GM23248 (cell line): ENCODE data around the gene FBXO34.

Experiments used
- EZH2 ChIP-seq: fragments of 200-600 bp; sonication (generic); IDR thresholded peaks from 2 replicates; pipeline ENCODE4 v1.6.1; 2018; ENCODE audit warnings: antibody characterized with exemption, mild to moderate bottlenecking; ENCODE audit not compliant: insufficient read depth, poor library complexity, severe bottlenecking
- EZH2phosphoT487 ChIP-seq: fragments of 200-600 bp; sonication (generic); IDR thresholded peaks from 2 replicates; pipeline ENCODE4 v1.6.1; 2018; ENCODE audit warnings: antibody characterized with exemption, moderate library complexity, mild to moderate bottlenecking, low read depth; ENCODE audit not compliant: insufficient read depth

DNA sequence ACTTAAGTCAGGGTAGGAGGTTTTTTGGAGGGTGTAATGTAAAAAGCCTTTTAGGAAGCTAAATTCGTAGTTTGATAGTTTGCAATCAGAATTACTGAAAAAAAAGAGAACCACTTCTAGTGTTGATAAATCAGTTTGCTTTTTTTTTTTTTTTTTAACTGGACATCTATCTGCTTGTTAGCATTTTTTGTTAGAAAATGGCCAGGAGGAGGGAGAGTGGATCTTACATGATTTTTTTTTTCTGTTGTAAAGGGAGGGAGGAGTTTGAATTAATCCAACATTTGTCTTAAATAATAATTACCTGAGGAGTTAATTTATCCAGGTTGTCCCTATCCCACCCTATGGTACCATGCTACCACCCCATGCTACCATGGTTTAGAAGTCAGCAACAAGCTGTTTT lies 1.2 kb downstream of the FBXO34 start:
- TF ChIP-seq EZH2: no peak
- TF ChIP-seq EZH2phosphoT487: no peak
